HCT116 (cell line): ENCODE data around the gene MRPL58. TPM values are rescaled to one million over a fixed set of nuclear protein-coding genes. Genes with fewer than 3 reads are reported as not detected.

ENCODE experiments used
- ATAC-seq: fragments of 200-7000 bp; cut with Tn5 transposase; 2 replicates; pipeline ENCODE4 v1.9.1; 2020; ENCODE audit warnings: mild to moderate bottlenecking, moderate library complexity
- BruUV-seq: library from RNA; stranded (reverse); fragments of 400-500 nt; replicated peaks from 2 replicates; lab custom pipeline; 2021; lab: Mats Ljungman, UMichigan
- CTCF ChIA-PET: fragments of 300-600 bp; sonication (Branson Sonifier 250); formaldehyde crosslinking; loops from one replicate; lab custom pipeline; 2021; ENCODE audit warnings: antibody characterized with exemption; lab: Charles Lee
- POLR2A ChIA-PET: fragments of 300-600, 350-600 bp; sonication (Branson Sonifier 250); formaldehyde crosslinking; loops from one replicate; lab custom pipeline; 2021; ENCODE audit warnings: antibody characterized with exemption; lab: Charles Lee
- RAD21 ChIA-PET, 2 experiments: fragments of 300-600 bp; sonication (Branson Sonifier 250); formaldehyde crosslinking; loops; one replicate each; lab custom pipeline; 2023; ENCODE audit warnings: low total read pairs in 2 of 2; ENCODE audit not compliant: uncharacterized antibody in 2 of 2, unreplicated experiment in 2 of 2, low non-redundant PET in 1 of 2; lab: Charles Lee
- DNase-seq: peaks from one replicate; pipeline ENCODE4 v3.0.0-alpha.2; 2010; ENCODE audit warnings: low read depth, low spot score
- H2AFZ ChIP-seq: fragments of 200-600 bp; shearing (Covaris generic), sonication (generic); 2 replicates; pipeline ENCODE4 v1.6.1; 2017; ENCODE audit warnings: low read depth, mixed run types, mixed read lengths, antibody characterized with exemption, low read length; ENCODE audit not compliant: poor library complexity, severe bottlenecking
- H3K27ac ChIP-seq: 2 replicates; pipeline ENCODE4 v1.5.1; 2012; ENCODE audit warnings: low read depth, low read length
- H3K27me3 ChIP-seq: fragments of 200-600 bp; sonication (generic); 2 replicates; pipeline ENCODE4 v1.6.1; 2016; ENCODE audit warnings: mixed run types, low read length, mixed read lengths; ENCODE audit not compliant: insufficient read depth
- H3K36me3 ChIP-seq, 2 experiments: fragments of 200-500 bp in 1 of 2; fragments of 200-600 bp in 1 of 2; sonication (Bioruptor generic) in 1 of 2; sonication (generic) in 1 of 2; 2 replicates each; pipeline versions ENCODE4 v1.5.1 to v1.6.1; 2014 to 2016; ENCODE audit warnings: low read length in 2 of 2, inconsistent platforms in 1 of 2, mixed read lengths in 1 of 2, mixed run types in 1 of 2; ENCODE audit not compliant: insufficient read depth in 2 of 2, control insufficient read depth in 1 of 2
- H3K4me1 ChIP-seq, 2 experiments: fragments of 200-600 bp in 1 of 2; sonication (generic) in 1 of 2; 2 replicates each; pipeline versions ENCODE4 v1.5.1 to v1.6.1; 2012 to 2017; ENCODE audit warnings: low read length in 2 of 2, inconsistent platforms in 1 of 2, mild to moderate bottlenecking in 1 of 2, mixed read lengths in 1 of 2, mixed run types in 1 of 2, moderate library complexity in 1 of 2; ENCODE audit not compliant: insufficient read depth in 2 of 2, control insufficient read depth in 1 of 2
- H3K4me2 ChIP-seq: fragments of 200-600 bp; sonication (generic); 2 replicates; pipeline ENCODE4 v1.6.1; 2017; ENCODE audit warnings: mixed run types, low read length, mixed read lengths
- H3K4me3 ChIP-seq, 2 experiments: fragments of 200-600 bp in 1 of 2; sonication (generic) in 1 of 2; replicated peaks in 1 of 2; 2 replicates each; pipeline ENCODE4 v1.5.1; 2011 to 2016; ENCODE audit warnings: low read length in 2 of 2, control low read depth in 1 of 2, low read depth in 1 of 2, mild to moderate bottlenecking in 1 of 2, mixed read lengths in 1 of 2, mixed run types in 1 of 2
- H3K79me2 ChIP-seq: fragments of 200-600 bp; sonication (generic); 2 replicates; pipeline ENCODE4 v1.6.1; 2017; ENCODE audit warnings: mild to moderate bottlenecking, mixed run types, low read length, moderate library complexity, mixed read lengths; ENCODE audit not compliant: insufficient read depth
- H3K9ac ChIP-seq: fragments of 200-600 bp; sonication (generic); 2 replicates; pipeline ENCODE4 v1.6.1; 2016; ENCODE audit warnings: low read length, mixed read lengths
- H3K9me2 ChIP-seq: fragments of 200-600 bp; sonication (generic), shearing (Covaris generic); 2 replicates; pipeline ENCODE4 v1.6.1; 2017; ENCODE audit warnings: mixed run types, mild to moderate bottlenecking, moderate library complexity; ENCODE audit not compliant: insufficient read depth
- H3K9me3 ChIP-seq, 2 experiments: fragments of 200-500 bp in 1 of 2; fragments of 200-600 bp in 1 of 2; sonication (Bioruptor generic) in 1 of 2; sonication (generic) in 1 of 2; 2 replicates each; pipeline ENCODE4 v1.6.1; 2014 to 2017; ENCODE audit warnings: low read length in 2 of 2, mixed read lengths in 2 of 2, inconsistent platforms in 1 of 2, low read depth in 1 of 2, mild to moderate bottlenecking in 1 of 2, mixed run types in 1 of 2, moderate library complexity in 1 of 2; ENCODE audit not compliant: control insufficient read depth in 1 of 2, insufficient read depth in 1 of 2
- H4K20me1 ChIP-seq: fragments of 200-600 bp; sonication (generic), shearing (Covaris generic); 2 replicates; pipeline ENCODE4 v1.6.1; 2017; ENCODE audit warnings: mixed run types, mild to moderate bottlenecking, moderate library complexity; ENCODE audit not compliant: insufficient read depth
- EZH2 ChIP-seq: fragments of 200-600 bp; sonication (generic); IDR thresholded peaks from 2 replicates; pipeline ENCODE4 v1.6.1; 2017; ENCODE audit warnings: antibody characterized with exemption, mixed run types
- POLR2AphosphoS5 ChIP-seq: IDR thresholded peaks from 2 replicates; pipeline ENCODE4 v1.6.1; 2011; ENCODE audit warnings: mild to moderate bottlenecking, low read depth, low read length, moderate library complexity
- SIN3A ChIP-seq: IDR thresholded peaks from 2 replicates; pipeline ENCODE4 v1.6.1; 2012; ENCODE audit warnings: low read depth
- ZNF274 ChIP-seq: fragments of 200-500 bp; sonication (Bioruptor generic); IDR thresholded peaks from 2 replicates; pipeline ENCODE4 v1.6.1; 2014; ENCODE audit warnings: mild to moderate bottlenecking, low read depth, low read length, inconsistent platforms
- intact Hi-C: fragments of 100-400 bp; cut with micrococcal nuclease; formaldehyde crosslinking; loops from 2 replicates; pipeline ENCODE4 v1.10.0; 2022
- total RNA-seq: library from RNA; stranded (reverse); gene quantifications from one replicate; pipeline ENCODE4 v1.2.1, GENCODE V29; 2021; ENCODE audit not compliant: unreplicated experiment
- TF ChIP-seq, protein P1 (sequence below), 3 experiments: fragments of 200-600 bp in 1 of 3; sonication (generic) in 1 of 3; IDR thresholded peaks in 2 of 3; conservative IDR thresholded peaks in 1 of 3; 2 replicates each; pipeline ENCODE4 v1.5.1; 2012 to 2017; ENCODE audit warnings: low read depth in 2 of 3, low read length in 2 of 3, antibody characterized with exemption in 1 of 3, borderline replicate concordance in 1 of 3, control low read depth in 1 of 3, mild to moderate bottlenecking in 1 of 3, mixed read lengths in 1 of 3, mixed run types in 1 of 3, moderate library complexity in 1 of 3; ENCODE audit not compliant: insufficient read depth in 1 of 3
- TF ChIP-seq, protein P2 (sequence below): IDR thresholded peaks from 2 replicates; pipeline ENCODE4 v1.6.1; 2012
- TF ChIP-seq, protein P3 (sequence below): IDR thresholded peaks from 2 replicates; pipeline ENCODE4 v1.6.1; 2011; ENCODE audit warnings: mild to moderate bottlenecking, low read length, moderate library complexity; ENCODE audit not compliant: insufficient replicate concordance; ENCODE audit errors: extremely low read depth

Gene MRPL58
- total RNA-seq, 1 experiment from 2014 or later = 80.5 TPM

DNA sequence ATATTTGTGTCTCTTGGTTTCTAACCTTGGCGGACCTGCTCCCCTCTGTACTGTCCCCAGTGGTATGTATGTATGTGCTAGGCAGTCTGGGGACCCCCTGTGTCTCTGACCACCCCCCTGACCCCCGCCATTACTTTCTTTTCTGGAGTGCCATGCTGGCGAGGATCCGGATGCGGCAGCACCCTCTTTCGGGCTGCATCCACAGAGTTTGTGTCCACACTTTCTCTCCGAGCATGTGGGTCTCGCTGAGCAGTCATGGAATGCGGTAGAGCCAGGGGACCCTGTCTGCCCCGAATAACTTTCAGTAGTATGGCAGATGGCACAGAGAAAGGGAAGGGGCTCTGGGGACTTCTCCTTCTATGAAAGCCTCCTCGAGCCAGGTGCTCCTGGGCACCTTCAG lies 51.6 kb downstream of the MRPL58 start:
- Histone ChIP-seq H3K36me3 (peaks cover 24 to 41% of the 10 kb centered on the region in 2 experiments; a peak in 3 of 4 replicates), H3K27ac (no peak overlapping the region), H3K9me2 (no peaks in the 10 kb centered on the region), H3K4me3 (no peak overlapping the region), H3K9ac (no peak overlapping the region), H3K79me2 (no peaks in the 10 kb centered on the region), H3K27me3 (no peaks in the 10 kb centered on the region), H4K20me1 (no peaks in the 10 kb centered on the region), H3K4me2 (no peak overlapping the region), H3K4me1 (no peaks in the 10 kb centered on the region; a peak in 1 of 4 replicates), H3K9me3 (no peaks in the 10 kb centered on the region), H2AFZ (no peak overlapping the region)
- TF ChIP-seq, protein P1, sequence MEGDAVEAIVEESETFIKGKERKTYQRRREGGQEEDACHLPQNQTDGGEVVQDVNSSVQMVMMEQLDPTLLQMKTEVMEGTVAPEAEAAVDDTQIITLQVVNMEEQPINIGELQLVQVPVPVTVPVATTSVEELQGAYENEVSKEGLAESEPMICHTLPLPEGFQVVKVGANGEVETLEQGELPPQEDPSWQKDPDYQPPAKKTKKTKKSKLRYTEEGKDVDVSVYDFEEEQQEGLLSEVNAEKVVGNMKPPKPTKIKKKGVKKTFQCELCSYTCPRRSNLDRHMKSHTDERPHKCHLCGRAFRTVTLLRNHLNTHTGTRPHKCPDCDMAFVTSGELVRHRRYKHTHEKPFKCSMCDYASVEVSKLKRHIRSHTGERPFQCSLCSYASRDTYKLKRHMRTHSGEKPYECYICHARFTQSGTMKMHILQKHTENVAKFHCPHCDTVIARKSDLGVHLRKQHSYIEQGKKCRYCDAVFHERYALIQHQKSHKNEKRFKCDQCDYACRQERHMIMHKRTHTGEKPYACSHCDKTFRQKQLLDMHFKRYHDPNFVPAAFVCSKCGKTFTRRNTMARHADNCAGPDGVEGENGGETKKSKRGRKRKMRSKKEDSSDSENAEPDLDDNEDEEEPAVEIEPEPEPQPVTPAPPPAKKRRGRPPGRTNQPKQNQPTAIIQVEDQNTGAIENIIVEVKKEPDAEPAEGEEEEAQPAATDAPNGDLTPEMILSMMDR (IDR thresholded peaks at IDR 0.05 in 2 of 3, conservative IDR thresholded peaks at IDR 0.05 in 1 of 3; ENCODE audit: borderline replicate concordance in 1 of 3, insufficient read depth in 1 of 3, low read depth in 2 of 3, low read length in 2 of 3) = no peak
- ChIA-PET CTCF (interaction anchor here (0.5 to 1.1 kb wide), 3 partner anchors 46 to 127 kb away, joined by 3 to 4 read pairs (median 3); partner anchors contain the start of gene ARMC7), POLR2A (interaction anchor here (1.2 kb wide), 1 partner anchor 24 kb away, joined by 3 read pairs; the partner anchor contains the start of gene SLC16A5), RAD21 (no interaction called here)
- intact Hi-C loops = no loop called here
- TSS peak; percentile 27 for BruUV-seq
- no peak for ATAC-seq
- no peak for DNase-seq

DNA sequence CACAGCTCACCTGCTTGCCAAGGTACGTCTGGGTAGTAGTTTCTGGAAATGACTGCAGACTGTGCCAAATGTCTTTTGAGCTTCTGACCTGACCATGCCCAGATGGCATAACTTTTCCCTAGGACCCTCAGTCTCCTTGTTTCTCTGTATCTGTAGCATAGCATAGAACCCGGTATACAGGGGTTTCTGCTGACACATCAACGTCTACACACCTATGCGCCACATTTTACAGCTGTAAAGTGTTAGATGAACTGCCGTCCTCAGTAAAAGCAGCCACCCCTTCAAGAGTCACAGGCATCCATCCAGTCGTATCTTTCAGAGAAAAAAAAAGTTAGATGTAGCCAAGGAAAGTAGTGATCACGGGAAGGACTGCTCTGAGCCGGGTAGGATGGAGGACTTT lies 52.0 kb downstream of the MRPL58 start:
- intact Hi-C loops = no loop called here
- Histone ChIP-seq H3K36me3 (peaks cover 24 to 41% of the 10 kb centered on the region in 2 experiments; a peak in 3 of 4 replicates), H3K9ac (no peak overlapping the region), H4K20me1 (no peaks in the 10 kb centered on the region), H3K9me2 (no peaks in the 10 kb centered on the region), H3K27me3 (no peaks in the 10 kb centered on the region), H3K27ac (no peak overlapping the region), H3K4me3 (no peak overlapping the region), H3K9me3 (no peaks in the 10 kb centered on the region), H3K4me1 (no peaks in the 10 kb centered on the region; a peak in 1 of 4 replicates), H2AFZ (no peak overlapping the region), H3K4me2 (no peak overlapping the region), H3K79me2 (no peaks in the 10 kb centered on the region)
- ChIA-PET CTCF (interaction anchor here (0.5 to 1.1 kb wide), 4 partner anchors 17 to 127 kb away, joined by 3 to 4 read pairs (median 3); partner anchors contain the start of gene ARMC7), POLR2A (no interaction called here), RAD21 (no interaction called here)
- ATAC-seq = no peak
- no TSS peak for BruUV-seq
- TF ChIP-seq POLR2AphosphoS5 (no peak), EZH2 (no peak), ZNF274 (no peak), SIN3A (no peak)
- TF ChIP-seq, protein P2, sequence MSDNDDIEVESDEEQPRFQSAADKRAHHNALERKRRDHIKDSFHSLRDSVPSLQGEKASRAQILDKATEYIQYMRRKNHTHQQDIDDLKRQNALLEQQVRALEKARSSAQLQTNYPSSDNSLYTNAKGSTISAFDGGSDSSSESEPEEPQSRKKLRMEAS = no peak
- TF ChIP-seq, protein P3, sequence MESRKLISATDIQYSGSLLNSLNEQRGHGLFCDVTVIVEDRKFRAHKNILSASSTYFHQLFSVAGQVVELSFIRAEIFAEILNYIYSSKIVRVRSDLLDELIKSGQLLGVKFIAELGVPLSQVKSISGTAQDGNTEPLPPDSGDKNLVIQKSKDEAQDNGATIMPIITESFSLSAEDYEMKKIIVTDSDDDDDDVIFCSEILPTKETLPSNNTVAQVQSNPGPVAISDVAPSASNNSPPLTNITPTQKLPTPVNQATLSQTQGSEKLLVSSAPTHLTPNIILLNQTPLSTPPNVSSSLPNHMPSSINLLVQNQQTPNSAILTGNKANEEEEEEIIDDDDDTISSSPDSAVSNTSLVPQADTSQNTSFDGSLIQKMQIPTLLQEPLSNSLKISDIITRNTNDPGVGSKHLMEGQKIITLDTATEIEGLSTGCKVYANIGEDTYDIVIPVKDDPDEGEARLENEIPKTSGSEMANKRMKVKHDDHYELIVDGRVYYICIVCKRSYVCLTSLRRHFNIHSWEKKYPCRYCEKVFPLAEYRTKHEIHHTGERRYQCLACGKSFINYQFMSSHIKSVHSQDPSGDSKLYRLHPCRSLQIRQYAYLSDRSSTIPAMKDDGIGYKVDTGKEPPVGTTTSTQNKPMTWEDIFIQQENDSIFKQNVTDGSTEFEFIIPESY = no peak
- no peak for DNase-seq
